Fibroblast of skin of scalp (primary cell): Measurements from ENCODE around the gene WDR53. TPM values are rescaled to one million over a fixed set of nuclear protein-coding genes. Genes with fewer than 3 reads are reported as not detected.
"Not testable (repeated sequence)": the region's sequence is repeated elsewhere in the genome, so short reads cannot be mapped to it uniquely, and the experiment has no call there.

ENCODE experiments used
- DNase-seq: peaks from one replicate; pipeline ENCODE4 v3.0.0-alpha.2; 2013
- polyA plus RNA-seq, 2 experiments: library from polyadenylated mRNA; unstranded; fragments of 120-200 nt; gene quantifications; one replicate each; pipeline ENCODE4 v1.2.1, GENCODE V29; 2013; ENCODE audit not compliant: insufficient read length in 2 of 2

Gene WDR53
- 9.5 TPM for polyA plus RNA-seq (2013, experiment 1 of 2; ENCODE audit: insufficient read length)
- polyA plus RNA-seq (2013, experiment 2 of 2; ENCODE audit: insufficient read length): 10.5 TPM

DNA sequence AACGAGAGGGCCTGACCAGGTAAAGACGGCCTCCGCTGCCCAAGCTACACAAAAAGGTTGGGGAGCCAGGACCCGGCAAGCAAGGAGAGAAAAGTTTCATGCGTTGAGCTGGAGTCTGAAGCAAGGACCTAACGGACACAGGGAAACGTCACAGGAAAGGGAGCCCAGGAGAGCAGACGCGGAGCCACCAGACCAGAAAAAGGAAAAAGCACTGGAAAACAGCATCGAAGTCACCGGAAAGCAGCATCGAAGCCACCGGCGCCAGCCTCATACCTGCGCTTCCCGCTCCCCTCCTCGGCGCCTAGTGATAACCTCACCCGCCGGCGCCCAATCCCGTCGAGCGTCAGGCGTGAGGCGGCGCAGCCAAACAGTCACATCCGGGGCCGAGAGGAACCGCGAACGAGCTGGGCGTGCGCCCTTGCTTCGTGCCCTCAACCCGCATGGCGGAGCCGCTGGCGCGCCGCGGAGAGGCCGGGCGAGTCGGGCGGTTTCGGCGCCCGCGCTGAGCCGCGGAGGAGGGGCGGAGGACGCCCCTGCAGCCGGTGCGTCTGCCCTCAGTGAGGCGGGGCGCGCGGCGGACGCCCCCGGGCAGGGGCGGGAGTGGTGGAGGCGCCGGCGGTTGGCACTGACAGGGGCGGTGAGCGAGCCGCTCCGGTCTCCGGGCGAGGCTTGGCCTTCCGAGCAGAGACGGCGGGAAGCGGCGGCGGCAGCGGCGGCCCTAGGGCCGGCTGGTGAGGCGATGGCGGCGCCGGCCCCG is at the start of gene WDR53, which contains the start of gene FBXO45:
TSS of gene WDR53 (minus strand) at position 309 of the 757 bp plus-strand sequence. CDS start 7,079 bp downstream, outside the sequence.
TSS of gene FBXO45 (plus strand) at position 415 of the 757 bp plus-strand sequence. CDS start at position 740, 325 bp downstream.
- DNase-seq: peak; percentile 95

GRCh38 chr3:196617256-196617655 is 48.9 kb upstream of the WDR53 start:
- no peak for DNase-seq

DNA sequence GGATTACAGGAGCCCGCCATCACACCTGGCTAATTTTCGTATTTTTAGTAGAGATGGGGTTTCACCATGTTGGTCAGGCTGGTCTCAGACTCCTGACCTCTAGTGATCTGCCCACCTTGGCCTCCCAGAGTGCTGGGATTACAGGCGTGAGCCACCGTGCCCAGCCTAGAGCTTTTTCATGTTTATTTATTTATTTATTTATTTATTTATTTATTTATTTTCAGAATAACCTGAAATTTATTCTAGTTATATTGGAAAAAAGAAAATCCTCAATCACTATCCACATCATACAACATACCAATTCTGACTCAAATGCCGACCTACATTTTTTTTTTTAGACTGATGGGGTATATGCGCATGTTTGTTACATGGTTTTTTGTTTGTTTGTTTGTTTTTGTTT is 46.9 kb upstream of the WDR53 start:
- DNase-seq: not testable (repeated sequence)

DNA sequence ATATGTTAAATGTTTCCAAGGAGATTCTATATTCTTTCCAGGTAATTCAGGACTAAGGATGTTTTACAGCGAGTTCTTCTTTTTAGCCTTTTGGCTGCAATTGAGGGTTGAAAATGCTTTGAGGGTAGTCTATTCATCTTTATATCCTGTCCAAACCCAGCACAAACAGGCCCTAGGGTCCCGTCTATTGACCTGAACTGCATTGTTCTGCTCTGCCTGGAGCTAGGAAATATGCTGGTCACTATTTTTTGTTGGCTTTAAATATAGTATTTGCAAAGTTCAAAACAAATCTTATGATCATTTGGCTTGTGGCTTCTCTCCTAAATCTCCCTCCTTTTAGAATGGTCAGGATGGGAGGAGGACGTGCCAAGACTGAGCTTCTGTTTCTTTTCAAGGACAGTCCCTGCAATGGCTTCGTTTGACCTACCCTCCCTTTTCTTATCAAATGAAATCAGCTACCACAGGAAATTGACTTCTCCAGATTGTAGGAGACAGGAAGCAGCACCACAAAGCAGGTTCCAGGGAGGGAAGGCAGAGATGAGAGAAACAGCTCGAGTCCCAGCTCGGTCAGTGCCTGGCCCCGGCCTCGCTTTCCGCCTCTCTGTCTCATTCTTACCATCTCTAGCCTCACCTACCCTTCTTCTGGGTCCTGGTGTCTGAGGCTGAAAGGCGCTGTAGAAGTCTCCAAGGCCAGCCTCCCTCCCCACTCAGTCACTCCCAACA is 43.6 kb upstream of the WDR53 start:
- DNase-seq: no peak

- DNase-seq: no peak
Measured at GRCh38 chr3:196609805-196610515, 41.6 kb upstream of the WDR53 start.

GRCh38 chr3:196609343-196609775 is 41.0 kb upstream of the WDR53 start:
- DNase-seq: peak; percentile 79

DNA sequence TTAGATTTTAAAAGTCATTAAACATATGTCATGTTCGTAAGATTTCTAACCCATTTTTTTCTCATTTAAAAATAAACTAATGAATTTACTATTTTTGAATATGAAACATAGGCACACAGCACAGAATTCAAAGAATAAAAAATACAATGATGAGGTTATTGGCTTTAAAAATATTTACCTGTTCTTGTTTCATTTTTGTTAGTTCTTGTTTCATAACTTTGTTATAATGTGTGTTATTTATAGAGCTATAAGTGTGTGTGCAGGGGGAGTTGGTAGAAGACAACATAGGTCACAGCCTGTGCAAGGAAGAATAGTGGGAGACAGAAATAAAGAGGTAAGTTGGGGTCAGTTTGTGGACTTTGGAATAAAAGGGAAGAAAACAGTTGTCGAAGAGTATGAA is 40.3 kb upstream of the WDR53 start:
- DNase-seq: no peak

DNA sequence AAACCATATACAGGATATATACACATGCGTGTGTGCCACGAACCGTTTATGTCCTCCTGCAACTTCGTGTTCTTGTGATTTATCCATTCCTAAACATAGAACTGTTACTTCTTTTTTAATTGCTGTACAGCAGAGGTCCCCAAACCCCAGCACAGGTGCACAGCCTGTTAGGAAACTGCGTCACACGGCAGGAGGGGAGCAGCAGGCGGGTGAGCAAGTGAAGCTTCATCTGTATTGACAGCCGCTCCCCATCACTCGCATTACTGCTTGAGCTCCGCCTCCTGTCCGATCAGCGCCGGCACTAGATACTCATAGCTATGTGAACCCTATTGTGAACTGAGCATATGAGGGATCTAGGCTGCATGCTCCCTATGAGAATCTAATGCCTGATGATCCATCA is 36.2 kb upstream of the WDR53 start:
- no peak for DNase-seq

GRCh38 chr3:196603683-196604082 is 35.3 kb upstream of the WDR53 start:
- no peak for DNase-seq

DNA sequence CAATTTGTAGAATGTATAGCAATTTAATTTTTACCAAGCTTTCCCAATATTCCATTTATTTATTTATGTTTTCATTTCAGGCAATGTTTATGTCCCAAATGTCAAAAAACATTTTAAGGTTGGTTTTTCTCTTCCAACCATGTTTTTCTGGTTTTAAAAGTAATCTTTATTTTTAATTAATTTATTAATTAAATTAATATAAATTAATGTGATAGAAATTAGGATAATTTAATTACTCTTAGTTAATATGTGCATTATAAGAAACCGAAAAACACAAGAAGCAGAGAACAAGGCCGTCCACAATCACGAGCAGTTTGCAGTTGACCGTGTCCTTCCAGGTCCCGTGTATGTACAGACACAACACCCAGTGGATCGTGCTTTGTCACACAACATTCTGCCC is 34.3 kb upstream of the WDR53 start:
- DNase-seq: no peak

DNA sequence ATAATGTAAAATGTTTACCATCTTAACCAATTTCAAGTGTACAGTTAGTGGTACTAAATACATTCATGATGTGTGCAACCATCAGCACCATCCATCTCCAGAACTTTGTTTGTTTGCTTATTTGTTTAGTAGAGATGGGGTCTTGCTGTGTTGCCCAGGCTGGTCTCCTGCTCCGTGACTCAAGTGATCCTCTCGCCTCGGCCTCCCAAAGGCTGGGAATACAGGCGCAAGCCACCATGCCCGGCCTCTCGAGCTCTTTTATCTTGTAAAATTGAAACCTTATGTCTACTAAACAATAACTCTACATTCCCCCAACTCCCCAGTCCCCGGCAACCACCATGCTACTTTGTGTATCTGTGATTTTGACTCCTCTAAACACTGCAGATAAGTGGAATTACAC is 32.0 kb upstream of the WDR53 start:
- DNase-seq: no peak

DNA sequence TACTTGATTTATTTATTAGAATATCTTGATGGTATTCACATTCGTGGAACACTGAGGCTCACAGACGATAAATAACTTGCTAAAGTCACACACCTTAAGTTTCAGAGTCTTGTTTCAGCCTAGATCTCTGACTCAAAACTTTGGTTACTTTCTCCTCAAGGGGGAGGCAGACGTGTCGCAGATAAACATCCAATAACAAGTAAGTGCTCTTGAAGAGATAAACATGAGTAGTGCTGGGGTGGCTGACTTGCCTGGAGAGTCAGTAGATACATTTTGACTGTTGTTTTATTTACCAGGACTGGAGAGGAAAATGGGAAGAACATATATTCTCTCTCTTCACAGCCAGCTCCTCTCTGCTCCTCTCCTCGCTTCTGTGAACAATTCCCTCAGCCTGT is 31.4 kb upstream of the WDR53 start:
- no peak for DNase-seq

DNA sequence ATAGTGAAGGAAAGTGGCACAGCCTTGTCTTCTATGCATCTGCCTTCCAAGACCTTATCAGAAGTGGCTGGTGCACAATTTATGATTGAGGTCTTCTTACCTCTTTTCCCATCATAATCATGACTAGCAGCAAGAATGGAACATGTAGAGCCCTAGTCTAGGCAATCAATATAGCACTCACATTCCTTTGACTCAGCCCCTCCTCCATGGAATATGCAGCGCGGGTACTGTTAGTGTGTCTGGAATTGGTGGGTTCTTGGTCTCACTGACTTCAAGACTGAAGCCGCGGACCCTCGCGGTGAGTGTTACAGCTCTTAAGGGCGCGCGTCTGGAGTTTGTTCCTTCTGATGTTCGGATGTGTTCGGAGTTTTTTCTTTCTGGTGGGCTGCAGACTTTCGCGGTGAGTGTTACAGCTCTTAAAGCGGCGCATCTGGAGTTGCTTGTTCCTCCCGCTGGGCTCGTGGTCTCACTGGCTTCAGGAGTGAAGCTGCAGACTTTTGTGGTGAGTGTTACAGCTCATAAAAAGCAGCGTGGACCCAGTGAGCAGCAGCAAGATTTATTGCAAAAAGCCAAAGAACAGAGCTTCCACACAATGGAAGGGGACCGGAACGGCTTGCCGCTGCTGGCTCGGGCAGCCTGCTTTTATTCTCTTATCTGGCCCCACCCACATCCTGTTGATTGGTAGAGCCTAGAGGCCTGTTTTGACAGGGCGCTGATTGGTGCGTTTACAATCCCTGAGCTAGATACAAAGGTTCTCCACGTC is 29.8 kb upstream of the WDR53 start:
- DNase-seq: peak; percentile 22

GRCh38 chr3:196596355-196596754 is 28.0 kb upstream of the WDR53 start:
- DNase-seq: no peak

- DNase-seq: no peak
Measured at GRCh38 chr3:196590279-196590678, 21.9 kb upstream of the WDR53 start.

DNA sequence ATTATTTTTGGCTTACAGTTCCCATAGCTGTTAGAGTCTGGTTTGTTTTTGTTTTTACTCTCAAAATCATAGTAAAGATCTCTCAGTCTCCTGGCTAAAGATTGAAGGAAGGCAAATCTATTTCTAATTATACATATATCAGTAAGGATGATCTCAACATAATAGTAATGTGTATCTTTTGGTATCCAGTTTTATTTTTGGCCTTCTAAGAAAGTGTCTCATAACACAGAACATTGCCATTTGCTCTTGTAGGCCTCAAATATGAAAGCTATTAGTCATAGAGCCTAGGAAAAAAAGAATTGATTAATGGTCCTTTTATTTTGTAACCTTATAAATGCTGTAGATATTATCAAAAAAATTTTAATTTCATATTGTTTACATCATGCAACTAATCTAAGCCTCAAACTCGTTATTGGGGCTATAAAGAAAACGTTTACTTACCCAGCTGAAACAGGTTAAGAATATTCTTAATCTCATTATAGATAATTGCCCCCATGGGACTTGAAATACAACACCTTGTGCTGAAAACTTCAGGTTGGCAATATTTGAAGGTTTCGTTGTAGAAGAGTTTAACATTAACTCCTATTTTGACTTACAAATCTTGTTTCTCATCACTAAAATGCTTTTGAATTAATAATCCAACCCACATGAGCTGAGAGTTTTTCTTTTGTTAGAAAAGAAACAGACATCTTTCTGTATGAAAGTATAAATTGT is 16.8 kb upstream of the WDR53 start:
- DNase-seq: no peak

DNA sequence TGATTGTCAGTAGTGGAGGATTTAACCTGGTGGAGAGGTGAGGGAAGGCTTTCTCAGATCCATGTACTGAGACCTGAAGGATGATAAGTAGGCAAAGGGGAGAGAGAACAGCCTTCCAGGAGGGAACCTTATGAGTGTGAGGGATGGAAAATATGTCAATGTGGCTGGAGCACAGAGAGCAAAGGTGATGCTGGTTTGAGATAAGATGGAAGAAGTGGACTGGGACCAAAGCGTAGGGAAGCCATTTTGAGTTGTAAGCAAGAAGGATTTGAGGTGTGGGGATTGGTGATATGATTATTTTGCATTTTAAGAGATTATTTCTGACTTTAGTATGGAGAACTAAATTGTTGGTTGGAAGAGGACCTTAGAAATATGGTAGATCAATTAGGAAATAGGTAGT is 4.0 kb upstream of the WDR53 start:
- DNase-seq: no peak

DNA sequence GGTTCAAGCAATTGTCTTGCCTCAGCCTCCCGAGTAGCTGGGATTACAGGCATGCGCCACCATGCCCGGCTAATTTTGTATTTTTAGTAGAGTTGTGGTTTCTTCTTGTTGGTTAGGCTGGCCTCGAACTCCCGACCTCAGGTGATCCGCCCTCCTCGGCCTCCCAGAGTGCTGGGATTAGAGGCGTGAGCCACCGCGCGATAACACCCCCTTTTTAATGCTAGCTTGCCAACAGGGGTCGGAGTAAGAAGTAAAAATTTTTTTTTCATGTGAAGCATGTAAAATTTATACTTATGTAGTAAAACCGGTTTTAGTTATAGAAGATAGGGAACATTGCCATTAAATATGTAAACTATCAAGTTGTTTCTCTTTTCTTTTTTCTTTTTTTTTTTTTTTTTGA is 2.0 kb upstream of the WDR53 start:
- not testable (repeated sequence) for DNase-seq

DNA sequence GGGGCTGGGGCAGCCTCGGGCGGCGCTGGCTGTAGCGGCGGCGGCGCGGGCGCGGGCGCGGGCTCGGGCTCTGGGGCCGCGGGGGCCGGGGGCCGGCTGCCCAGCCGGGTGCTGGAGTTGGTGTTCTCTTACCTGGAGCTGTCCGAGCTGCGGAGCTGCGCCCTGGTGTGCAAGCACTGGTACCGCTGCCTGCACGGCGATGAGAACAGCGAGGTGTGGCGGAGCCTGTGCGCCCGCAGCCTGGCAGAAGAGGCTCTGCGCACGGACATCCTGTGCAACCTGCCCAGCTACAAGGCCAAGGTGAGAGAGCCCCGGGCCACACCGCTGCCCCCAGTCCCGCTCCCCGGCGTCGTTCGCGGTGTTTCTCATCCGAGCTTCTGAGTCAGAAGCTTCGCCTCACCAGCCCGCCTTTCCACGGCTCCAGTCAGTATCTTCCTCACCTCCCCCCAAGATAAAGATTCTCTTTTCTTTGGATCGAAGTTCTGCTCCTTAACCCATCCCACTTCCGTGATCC is 706 bp upstream of the WDR53 start:
- DNase-seq: peak; percentile 8

DNA sequence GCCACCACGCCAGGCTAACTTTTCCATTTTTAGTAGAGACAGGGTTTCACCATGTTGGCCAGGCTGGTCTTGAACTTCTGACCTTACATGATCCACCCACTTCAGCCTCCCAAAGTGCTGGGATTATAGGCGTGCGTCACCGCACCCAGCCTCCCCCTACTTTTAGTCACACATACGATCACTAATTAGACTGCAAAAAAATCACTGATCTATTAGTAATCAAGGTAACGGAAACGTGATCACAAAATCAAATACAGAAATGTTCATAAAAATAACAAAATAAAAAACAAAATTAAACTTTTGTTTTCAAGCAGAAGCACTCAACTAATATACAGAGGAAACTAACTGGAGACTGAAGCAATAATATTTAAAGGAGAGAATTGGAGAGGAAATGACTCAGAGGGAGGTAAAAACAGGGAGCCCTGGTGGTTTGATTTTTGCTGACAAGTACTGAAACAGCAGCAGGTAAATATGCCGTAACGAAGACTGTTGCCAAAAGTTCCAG is 4.6 kb downstream of the WDR53 start:
- no peak for DNase-seq

- peak; percentile 8 for DNase-seq
Measured at GRCh38 chr3:196559826-196560225, 8.5 kb downstream of the WDR53 start.
